H1 (cell line): Measurements from ENCODE around the gene PLEKHG5.

Experiments used
- CTBP2 ChIP-seq: IDR thresholded peaks from 2 replicates; pipeline ENCODE4 v1.7.0; 2011; ENCODE audit warnings: borderline replicate concordance, mild to moderate bottlenecking, moderate library complexity, mixed read lengths, low read length; ENCODE audit not compliant: insufficient read depth, insufficient read length
- HDAC2 ChIP-seq, 2 experiments: fragments of 300-600 bp in 1 of 2; sonication (generic) in 1 of 2; IDR thresholded peaks; 2 replicates each; pipeline ENCODE4 v1.6.1; 2011 to 2012; ENCODE audit warnings: low read depth in 2 of 2, low read length in 2 of 2, mild to moderate bottlenecking in 2 of 2, moderate library complexity in 2 of 2, borderline replicate concordance in 1 of 2, inconsistent platforms in 1 of 2
- JUN ChIP-seq: IDR thresholded peaks from 2 replicates; pipeline ENCODE4 v1.6.1; 2011; ENCODE audit warnings: low read depth, mild to moderate bottlenecking, improper control_type of control experiment, low read length
- TEAD4 ChIP-seq: IDR thresholded peaks from 2 replicates; pipeline ENCODE4 v1.6.1; 2012; ENCODE audit warnings: low read depth, low read length, inconsistent platforms, mixed read lengths
- TF ChIP-seq, protein P1 (sequence below), 3 experiments: IDR thresholded peaks; 1 replicate in 2 of 3; 2 replicates in 1 of 3; pipeline versions ENCODE4 v1.5.1 to v1.6.1; 2011; ENCODE audit warnings: low read length in 3 of 3, mild to moderate bottlenecking in 3 of 3, inconsistent platforms in 2 of 3, low read depth in 1 of 3, moderate library complexity in 1 of 3; ENCODE audit not compliant: insufficient read depth in 1 of 3; ENCODE audit errors: control extremely low read depth in 1 of 3
- TF ChIP-seq, protein P2 (sequence below): IDR thresholded peaks from 2 replicates; pipeline ENCODE4 v1.6.1; 2011; ENCODE audit warnings: low read depth, mild to moderate bottlenecking, low read length; ENCODE audit not compliant: insufficient read depth

DNA sequence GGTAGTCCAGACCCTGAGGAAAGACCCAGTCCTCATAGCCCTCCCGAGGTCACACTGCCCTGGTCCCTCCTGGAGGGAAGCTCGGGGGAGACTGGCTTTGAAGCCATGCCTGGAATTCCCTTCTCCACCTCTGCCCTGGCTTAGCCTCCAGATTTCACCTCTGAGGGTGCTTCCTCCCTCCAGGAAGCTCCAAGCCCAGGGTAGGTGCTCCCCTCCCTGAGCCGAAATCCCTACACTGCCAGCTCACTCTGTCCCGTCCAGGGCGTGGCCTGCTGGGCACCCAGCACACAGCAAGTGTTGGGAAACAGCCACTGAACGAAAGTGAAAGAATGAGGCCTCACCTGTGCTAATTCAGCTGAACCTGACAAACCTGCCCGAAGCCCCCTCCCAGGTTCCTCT lies 19.5 kb downstream of the PLEKHG5 start:
- TF ChIP-seq, protein P1, sequence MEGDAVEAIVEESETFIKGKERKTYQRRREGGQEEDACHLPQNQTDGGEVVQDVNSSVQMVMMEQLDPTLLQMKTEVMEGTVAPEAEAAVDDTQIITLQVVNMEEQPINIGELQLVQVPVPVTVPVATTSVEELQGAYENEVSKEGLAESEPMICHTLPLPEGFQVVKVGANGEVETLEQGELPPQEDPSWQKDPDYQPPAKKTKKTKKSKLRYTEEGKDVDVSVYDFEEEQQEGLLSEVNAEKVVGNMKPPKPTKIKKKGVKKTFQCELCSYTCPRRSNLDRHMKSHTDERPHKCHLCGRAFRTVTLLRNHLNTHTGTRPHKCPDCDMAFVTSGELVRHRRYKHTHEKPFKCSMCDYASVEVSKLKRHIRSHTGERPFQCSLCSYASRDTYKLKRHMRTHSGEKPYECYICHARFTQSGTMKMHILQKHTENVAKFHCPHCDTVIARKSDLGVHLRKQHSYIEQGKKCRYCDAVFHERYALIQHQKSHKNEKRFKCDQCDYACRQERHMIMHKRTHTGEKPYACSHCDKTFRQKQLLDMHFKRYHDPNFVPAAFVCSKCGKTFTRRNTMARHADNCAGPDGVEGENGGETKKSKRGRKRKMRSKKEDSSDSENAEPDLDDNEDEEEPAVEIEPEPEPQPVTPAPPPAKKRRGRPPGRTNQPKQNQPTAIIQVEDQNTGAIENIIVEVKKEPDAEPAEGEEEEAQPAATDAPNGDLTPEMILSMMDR (IDR thresholded peaks at IDR 0.05; ENCODE audit: control extremely low read depth in 1 of 3, insufficient read depth in 1 of 3, low read depth in 1 of 3, low read length in 3 of 3): no peak
- TF ChIP-seq HDAC2 (IDR thresholded peaks at IDR 0.05; ENCODE audit: borderline replicate concordance in 1 of 2, low read depth in 2 of 2, low read length in 2 of 2) (no peak), TEAD4 (no peak), JUN (no peak), CTBP2 (no peak)
- TF ChIP-seq, protein P2, sequence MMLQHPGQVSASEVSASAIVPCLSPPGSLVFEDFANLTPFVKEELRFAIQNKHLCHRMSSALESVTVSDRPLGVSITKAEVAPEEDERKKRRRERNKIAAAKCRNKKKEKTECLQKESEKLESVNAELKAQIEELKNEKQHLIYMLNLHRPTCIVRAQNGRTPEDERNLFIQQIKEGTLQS: no peak
